Fibroblast of villous mesenchyme (primary cell): ENCODE measurements around the gene NAT16. TPM values are rescaled to one million over a fixed set of nuclear protein-coding genes. Genes with fewer than 3 reads are reported as not detected.

Experiments used
- DNase-seq: peaks from one replicate; pipeline ENCODE4 v3.0.0-alpha.2; 2010; ENCODE audit warnings: low read depth
- H3K4me3 ChIP-seq: 2 replicates; pipeline ENCODE4 v1.5.1; 2011; ENCODE audit warnings: low read depth, mild to moderate bottlenecking, low read length
- total RNA-seq: library from RNA; depleted of rRNA; stranded (reverse); fragments of >200 nt; gene quantifications from 2 replicates; pipeline ENCODE4 v1.2.3, GENCODE V29; 2012
- TF ChIP-seq, protein P1 (sequence below): IDR thresholded peaks from 2 replicates; pipeline ENCODE4 v1.5.1; 2012; ENCODE audit warnings: low read depth, mild to moderate bottlenecking, low read length; ENCODE audit not compliant: insufficient read depth

NAT16 gene
- total RNA-seq, 1 donor, result not detected

DNA sequence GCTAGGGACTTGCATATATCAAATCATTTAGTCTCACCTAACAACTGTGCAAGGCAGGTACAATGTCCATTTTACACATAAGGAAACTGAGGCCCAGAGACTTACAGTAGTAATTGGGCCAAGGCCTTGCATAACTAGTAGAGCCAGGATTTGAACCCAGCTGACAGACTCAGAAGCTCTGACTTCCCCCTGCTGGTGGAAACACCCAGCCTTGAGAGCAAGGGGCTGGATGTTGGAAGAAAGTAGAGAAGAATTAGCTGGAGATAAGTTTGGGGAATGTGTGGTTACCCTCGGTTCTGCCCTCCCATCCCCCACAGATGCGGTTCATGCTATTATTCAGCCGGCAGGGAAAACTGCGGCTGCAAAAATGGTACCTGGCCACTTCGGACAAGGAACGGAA, 23.8 kb downstream of the NAT16 start:
- TF ChIP-seq, protein P1, sequence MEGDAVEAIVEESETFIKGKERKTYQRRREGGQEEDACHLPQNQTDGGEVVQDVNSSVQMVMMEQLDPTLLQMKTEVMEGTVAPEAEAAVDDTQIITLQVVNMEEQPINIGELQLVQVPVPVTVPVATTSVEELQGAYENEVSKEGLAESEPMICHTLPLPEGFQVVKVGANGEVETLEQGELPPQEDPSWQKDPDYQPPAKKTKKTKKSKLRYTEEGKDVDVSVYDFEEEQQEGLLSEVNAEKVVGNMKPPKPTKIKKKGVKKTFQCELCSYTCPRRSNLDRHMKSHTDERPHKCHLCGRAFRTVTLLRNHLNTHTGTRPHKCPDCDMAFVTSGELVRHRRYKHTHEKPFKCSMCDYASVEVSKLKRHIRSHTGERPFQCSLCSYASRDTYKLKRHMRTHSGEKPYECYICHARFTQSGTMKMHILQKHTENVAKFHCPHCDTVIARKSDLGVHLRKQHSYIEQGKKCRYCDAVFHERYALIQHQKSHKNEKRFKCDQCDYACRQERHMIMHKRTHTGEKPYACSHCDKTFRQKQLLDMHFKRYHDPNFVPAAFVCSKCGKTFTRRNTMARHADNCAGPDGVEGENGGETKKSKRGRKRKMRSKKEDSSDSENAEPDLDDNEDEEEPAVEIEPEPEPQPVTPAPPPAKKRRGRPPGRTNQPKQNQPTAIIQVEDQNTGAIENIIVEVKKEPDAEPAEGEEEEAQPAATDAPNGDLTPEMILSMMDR, result peak; percentile 31
- no peak for DNase-seq
- H3K4me3 ChIP-seq, result no peak overlapping the region

DNA sequence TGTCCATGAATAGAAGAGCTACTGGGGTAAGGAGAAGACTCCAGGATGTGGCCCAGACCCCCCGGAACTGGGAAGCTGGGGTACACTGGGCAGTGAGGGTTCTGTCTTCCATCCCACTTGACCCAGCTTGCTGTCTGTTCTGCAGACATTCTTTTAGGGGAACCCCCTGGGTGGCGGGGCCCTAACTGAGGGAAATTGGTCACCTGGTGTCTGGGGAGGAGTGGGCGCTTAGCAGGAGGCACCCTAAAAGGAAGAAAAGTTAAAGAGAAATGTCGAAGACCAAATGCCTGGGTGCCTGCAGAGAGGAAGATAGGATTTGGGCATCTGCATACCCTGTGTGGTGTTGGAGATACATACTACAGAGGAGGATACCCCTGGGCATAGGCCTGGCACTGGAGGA, 24.8 kb downstream of the NAT16 start:
- peak overlapping the region; percentile 85 for H3K4me3 ChIP-seq
- no peak for DNase-seq
- TF ChIP-seq, protein P1, result no peak

DNA sequence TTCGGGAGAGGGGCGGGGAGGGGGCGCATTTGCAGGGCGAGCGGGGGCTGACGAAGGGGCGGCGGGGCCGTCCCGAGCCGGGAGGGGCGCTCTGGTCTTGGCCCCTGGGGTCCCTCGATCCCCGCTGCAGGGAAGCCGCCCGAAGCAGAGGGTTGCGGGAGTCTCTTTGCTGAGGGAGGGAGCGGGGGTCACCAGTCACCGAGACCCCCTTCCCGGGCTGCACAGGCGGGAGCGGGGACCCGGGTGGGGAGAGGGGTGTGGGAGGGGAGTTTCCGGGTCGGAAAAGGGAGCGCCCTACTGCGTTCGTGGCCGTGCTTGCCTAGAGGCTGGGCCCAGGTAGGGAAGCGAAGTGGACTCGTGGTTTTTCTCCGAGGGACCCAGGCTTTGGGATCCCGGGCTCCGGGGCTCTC, 25.4 kb downstream of the NAT16 start:
- TF ChIP-seq, protein P1, result no peak
- DNase-seq, result no peak
- peak overlapping the region; percentile 85 for H3K4me3 ChIP-seq

DNA sequence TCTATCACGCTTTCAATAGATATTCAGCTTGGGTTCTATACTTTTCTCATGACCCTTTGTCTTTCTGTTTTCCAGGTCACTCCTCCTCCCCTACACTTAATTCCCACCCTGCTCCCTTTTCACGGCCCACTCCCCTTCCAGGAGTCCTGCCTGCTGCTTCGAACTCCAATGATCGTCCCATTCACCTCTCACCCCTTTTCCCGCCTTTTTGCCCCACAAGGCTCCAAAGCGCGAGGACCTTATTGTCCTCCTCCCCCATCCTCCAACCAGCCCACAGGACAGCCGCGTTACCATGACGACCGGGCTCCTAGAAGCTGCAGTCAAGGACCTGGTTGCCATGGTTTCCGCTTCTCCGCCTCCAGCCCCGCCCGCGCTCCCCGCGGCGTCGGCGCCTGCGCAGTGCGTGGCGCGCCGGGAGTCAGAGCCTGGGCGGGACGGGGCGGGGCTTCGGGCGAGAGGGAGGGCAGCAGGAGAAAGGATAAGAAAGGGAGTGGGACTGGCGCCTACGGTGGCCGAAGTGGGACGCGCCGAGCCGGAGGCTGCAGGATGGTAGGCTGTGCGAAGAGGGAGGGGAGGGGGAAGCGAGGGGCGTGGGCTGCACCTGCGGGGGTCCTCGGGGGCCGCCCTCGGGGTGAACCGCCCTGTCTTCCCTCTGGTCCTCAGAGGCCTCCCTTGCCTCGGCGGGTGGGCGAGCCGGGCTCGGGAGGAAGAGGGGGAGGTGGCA, 26.0 kb downstream of the NAT16 start, which contains the start of gene AP1S1:
AP1S1 (plus strand) TSS at position 508 of the 724 bp plus-strand sequence; CDS start at position 547, 39 bp downstream.
- peak within 1 kb of the TSS; percentile 85 for H3K4me3 ChIP-seq
- DNase-seq, result peak; percentile 94
- TF ChIP-seq, protein P1, result no peak

DNA sequence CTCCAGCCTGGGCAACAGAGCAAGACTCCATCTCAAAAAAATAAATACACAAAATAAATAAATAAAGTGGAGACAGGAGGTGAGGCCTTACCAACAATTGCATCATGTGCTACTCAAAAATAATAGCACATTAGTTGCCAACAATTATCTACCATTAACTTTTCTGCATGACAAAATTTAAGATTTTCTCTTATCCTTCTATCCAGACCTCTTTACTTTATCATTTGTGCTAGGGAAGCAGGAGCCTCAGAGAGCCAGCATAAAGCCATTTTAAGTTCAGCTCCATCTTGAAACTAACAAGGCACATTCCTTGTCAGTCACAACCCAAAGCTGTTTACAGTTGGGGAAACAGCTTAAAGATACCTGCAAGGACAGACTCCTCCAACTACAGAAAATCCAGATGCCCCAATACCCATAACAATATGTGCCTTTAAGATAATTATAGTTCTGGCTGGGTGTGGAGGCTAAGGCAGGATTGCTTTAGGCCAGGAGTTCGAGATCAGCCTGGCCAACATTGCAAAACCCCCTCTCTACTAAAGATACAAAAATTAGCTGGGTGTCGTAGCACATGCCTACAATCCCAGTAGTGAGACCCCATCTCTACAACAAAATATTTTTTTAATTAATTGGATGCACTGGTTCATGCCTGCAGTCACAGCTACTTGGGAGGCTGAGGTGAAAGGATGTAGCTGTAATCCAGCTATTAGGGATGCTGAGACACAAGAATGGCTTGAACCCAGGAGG, 28.0 kb downstream of the NAT16 start:
- H3K4me3 ChIP-seq, result no peak overlapping the region
- DNase-seq, result no peak
- TF ChIP-seq, protein P1, result no peak

DNA sequence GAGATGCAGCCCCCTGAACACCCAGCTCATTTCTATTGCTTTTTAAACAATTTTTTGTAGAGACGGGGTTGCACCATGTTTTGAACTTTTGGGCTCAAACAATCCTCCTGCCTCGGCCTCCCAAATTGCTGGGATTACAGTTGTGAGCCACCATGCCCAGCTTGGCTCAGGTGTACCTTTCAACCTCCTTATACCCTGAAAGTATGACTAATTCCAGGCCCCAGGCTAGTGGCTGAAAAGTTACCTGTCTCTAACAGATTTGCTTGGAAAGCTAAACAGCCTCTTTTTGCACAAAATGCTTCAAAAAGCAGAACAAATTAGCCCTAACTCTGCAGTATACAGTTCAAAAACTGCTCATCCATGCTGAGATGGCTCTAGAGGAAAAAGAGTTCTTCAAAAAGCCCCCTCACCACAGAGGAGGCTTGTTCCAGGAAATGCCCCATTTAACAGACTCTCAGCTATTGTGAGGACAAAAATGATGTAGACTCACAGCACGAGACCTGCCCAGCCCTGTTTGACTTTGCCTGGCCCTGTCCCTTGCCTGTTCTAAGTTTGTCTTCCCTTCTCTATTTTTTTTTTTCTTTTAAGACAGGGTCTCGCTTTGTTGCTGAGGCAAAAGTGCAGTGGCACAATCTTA, 39.2 kb downstream of the NAT16 start:
- TF ChIP-seq, protein P1, result no peak
- DNase-seq, result no peak
- no peak overlapping the region for H3K4me3 ChIP-seq
